OCI-LY7 (cell line): ENCODE results near the gene CTNNBL1.

ENCODE experiments used
- EZH2phosphoT487 ChIP-seq: fragments of 200-600 bp; sonication (generic); IDR thresholded peaks from 2 replicates; pipeline ENCODE4 v1.6.1; 2018; ENCODE audit warnings: low read depth, borderline replicate concordance, mild to moderate bottlenecking, mixed run types, antibody characterized with exemption, low read length, moderate library complexity, mixed read lengths
- TF ChIP-seq, protein P1 (sequence below): fragments of 200-600 bp; sonication (generic); conservative IDR thresholded peaks from 2 replicates; pipeline ENCODE4 v1.5.1; 2014; ENCODE audit warnings: mild to moderate bottlenecking, antibody characterized with exemption, low read length, moderate library complexity, mixed read lengths

DNA sequence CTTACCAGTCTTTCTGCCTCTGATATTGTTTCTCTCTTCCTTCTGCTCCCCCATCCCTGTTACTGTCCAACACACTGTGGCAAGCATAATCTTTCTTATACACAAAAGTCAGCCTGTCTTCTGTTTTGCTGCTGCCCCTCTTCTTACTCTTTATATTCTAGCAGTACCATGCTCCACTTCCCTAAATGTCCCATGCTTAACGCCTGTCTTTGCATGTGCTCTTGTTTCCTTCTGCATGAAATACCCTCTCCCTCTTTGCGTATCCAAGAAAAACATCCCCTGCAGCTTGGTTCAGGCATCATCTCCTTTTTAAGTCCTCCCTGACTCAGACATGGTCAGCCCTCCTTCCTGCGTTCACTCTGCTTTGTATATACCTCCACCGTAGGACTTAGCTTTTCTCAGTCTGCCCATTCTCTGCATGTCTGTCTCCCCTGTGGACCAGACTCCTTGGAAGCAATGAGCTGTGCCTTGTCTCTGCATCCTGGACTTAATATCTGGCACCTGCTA lies 103.9 kb downstream of the CTNNBL1 start:
- TF ChIP-seq, protein P1, sequence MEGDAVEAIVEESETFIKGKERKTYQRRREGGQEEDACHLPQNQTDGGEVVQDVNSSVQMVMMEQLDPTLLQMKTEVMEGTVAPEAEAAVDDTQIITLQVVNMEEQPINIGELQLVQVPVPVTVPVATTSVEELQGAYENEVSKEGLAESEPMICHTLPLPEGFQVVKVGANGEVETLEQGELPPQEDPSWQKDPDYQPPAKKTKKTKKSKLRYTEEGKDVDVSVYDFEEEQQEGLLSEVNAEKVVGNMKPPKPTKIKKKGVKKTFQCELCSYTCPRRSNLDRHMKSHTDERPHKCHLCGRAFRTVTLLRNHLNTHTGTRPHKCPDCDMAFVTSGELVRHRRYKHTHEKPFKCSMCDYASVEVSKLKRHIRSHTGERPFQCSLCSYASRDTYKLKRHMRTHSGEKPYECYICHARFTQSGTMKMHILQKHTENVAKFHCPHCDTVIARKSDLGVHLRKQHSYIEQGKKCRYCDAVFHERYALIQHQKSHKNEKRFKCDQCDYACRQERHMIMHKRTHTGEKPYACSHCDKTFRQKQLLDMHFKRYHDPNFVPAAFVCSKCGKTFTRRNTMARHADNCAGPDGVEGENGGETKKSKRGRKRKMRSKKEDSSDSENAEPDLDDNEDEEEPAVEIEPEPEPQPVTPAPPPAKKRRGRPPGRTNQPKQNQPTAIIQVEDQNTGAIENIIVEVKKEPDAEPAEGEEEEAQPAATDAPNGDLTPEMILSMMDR: no peak
- TF ChIP-seq EZH2phosphoT487: no peak
